CD4-positive, alpha-beta T cell treated with Interleukin-4 for 4 hours (primary cell): ENCODE data around the gene SBNO2.
"Not testable (repeated sequence)": the region's sequence is repeated elsewhere in the genome, so short reads cannot be mapped to it uniquely, and the experiment has no call there.

ENCODE experiments used
- DNase-seq: peaks from one replicate; pipeline ENCODE4 v3.0.0-alpha.2; 2020

The SBNO2 gene

GRCh38 chr19:1134431-1134830 lies 39.6 kb downstream of the SBNO2 start:
- no peak for DNase-seq

- peak; percentile 86 for DNase-seq
Measured at GRCh38 chr19:1133471-1133929, 40.6 kb downstream of the SBNO2 start.

- peak; percentile 20 for DNase-seq
Measured at GRCh38 chr19:1132552-1133383, 41.3 kb downstream of the SBNO2 start.

GRCh38 chr19:1131718-1132551 lies 42.1 kb downstream of the SBNO2 start:
- peak; percentile 88 for DNase-seq

- DNase-seq: peak; percentile 56
Measured at GRCh38 chr19:1130771-1131717, 43.0 kb downstream of the SBNO2 start.

GRCh38 chr19:1129535-1129934 lies 44.5 kb downstream of the SBNO2 start:
- DNase-seq: no peak

GRCh38 chr19:1129084-1129483 lies 45.0 kb downstream of the SBNO2 start:
- not testable (repeated sequence) for DNase-seq

GRCh38 chr19:1128106-1128505 lies 46.0 kb downstream of the SBNO2 start:
- no peak for DNase-seq

- no peak for DNase-seq
Measured at GRCh38 chr19:1126984-1127760, 46.9 kb downstream of the SBNO2 start.

- DNase-seq: no peak
Measured at GRCh38 chr19:1125601-1126467, 48.2 kb downstream of the SBNO2 start.

GRCh38 chr19:1123885-1124677 lies 50.0 kb downstream of the SBNO2 start:
- no peak for DNase-seq

- no peak for DNase-seq
Measured at GRCh38 chr19:1123381-1123780, 50.7 kb downstream of the SBNO2 start.

GRCh38 chr19:1122972-1123363 lies 51.1 kb downstream of the SBNO2 start:
- no peak for DNase-seq

- no peak for DNase-seq
Measured at GRCh38 chr19:1122021-1122971, 51.8 kb downstream of the SBNO2 start.

- no peak for DNase-seq
Measured at GRCh38 chr19:1121395-1121794, 52.7 kb downstream of the SBNO2 start.

- no peak for DNase-seq
Measured at GRCh38 chr19:1119475-1120217, 54.4 kb downstream of the SBNO2 start.

GRCh38 chr19:1118999-1119398 lies 55.1 kb downstream of the SBNO2 start:
- no peak for DNase-seq

GRCh38 chr19:1117654-1118053 lies 56.4 kb downstream of the SBNO2 start:
- no peak for DNase-seq
